CD4-positive, alpha-beta T cell treated with Interleukin-12 subunit alpha and Interleukin-12 subunit beta, for 1 hour (primary cell): ENCODE results near the gene PITPNM3.
"Not testable (repeated sequence)": the region's sequence is repeated elsewhere in the genome, so short reads cannot be mapped to it uniquely, and the experiment has no call there.

Source experiments
- DNase-seq: peaks from one replicate; pipeline ENCODE4 v3.0.0-alpha.2; 2020

Gene PITPNM3

DNA sequence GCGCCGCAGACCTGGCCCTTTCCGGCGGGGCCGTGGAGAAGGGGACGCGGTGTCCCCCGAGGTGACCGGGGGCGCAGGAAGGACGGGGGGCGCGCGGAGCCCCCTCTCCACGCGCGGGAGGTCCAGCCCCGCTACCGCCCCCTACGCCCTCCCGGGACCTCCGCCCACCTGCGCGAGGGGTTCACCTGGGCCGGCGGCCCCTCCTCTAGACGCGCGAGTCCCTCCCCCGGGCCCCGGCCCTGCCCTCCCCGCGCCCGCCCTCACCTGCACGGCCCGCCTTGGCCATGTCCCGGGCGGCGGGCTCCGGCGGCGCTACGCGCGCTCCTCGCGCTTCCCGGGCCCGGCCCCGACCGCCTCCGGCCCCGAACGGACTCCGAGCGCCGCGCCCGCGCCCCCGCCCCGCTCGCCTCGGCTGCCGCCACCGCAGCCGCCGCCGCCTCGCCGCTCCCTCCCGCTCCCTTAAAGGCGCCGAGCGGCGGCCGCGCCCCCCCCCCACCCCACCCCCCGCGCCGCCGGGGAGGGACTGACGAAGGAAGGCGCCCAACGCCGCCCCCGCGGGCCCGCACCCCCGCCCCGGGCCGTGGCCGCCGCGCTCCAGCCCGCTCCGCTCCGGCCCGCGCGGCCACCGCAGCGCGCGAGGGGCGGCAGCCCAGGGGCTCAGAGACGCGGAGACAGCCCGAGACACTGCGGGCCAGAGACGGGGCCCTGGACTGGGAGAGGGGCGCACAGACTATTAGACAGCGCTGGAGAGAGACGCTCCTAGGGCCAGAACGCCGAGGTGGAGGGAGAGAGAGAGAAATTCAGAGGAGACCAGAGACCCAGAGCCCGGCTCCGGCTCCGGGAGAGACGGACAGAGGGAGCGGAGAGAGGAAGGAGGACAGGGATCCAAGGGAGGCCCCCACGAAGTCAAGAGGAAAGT is at the start of gene PITPNM3:
Gene PITPNM3 (minus strand): TSS at position 435 of the 919 bp plus-strand sequence. CDS start 149 bp downstream, at position 286.
- DNase-seq = no peak

DNA sequence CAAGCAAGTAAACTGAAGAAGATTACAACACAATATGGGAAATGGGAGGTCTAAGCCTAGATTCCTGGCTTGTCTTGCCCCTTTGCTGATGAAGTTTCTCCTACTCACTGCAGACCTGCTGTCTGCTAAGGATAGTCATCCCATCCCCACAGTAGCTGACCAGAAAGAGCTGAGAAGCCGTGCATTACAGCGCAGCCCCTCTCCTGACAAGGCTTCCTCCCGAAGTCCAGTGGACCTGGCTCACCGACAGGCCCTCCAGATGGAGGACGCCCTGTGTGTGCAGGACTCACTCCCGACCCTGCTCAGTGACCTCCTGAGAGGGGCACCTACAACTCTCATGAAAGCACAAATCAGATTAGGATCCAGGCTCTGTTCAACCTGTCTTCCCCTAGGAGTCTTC is 48.8 kb upstream of the PITPNM3 start:
- no peak for DNase-seq

- no peak for DNase-seq
These were observed 47.5 kb upstream of the PITPNM3 start for GRCh38 chr17:6603744-6604325.

- no peak for DNase-seq
These were observed 45.8 kb upstream of the PITPNM3 start for GRCh38 chr17:6602141-6602540.

DNA sequence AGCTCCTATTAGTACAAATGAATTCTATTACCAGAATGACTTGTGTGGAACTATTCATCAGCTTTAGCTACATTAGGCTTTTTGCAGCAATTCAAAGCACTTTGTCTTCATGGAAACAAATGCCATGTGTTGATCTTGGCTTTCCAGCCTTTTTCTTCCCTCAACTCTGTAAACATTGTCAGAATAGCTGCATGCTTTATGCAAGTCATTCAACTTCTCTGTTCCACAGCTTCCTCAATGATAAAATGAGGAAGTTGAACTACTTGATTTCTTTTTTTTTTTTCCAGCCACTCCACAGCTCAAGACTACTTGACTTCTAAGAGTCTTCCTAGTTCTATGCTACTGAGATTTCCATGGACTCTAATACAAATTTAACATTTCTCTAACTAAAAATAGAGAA is 43.0 kb upstream of the PITPNM3 start:
- DNase-seq = no peak

- no peak for DNase-seq
These were observed 41.4 kb upstream of the PITPNM3 start for GRCh38 chr17:6597727-6598126.

- DNase-seq = no peak
These were observed 40.6 kb upstream of the PITPNM3 start for GRCh38 chr17:6596941-6597340.

DNA sequence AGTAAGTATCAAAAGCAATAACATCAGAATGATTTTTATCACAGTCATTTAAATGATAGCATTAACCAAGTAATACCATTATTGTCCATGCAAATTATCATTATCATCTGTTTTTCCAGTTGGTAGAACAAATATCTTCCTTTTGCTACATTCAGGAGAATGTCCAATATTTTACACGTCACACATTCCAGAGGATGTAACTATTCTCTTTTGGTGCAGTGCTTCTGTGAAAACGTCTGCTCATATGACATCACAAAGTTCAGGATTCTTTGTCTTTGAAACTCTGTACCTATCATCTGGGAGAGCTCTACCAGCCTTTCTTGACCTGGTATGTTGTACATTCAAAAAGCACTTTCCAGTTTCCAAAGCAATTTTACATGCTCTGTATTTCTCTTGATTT is 40.2 kb upstream of the PITPNM3 start:
- DNase-seq = no peak

DNA sequence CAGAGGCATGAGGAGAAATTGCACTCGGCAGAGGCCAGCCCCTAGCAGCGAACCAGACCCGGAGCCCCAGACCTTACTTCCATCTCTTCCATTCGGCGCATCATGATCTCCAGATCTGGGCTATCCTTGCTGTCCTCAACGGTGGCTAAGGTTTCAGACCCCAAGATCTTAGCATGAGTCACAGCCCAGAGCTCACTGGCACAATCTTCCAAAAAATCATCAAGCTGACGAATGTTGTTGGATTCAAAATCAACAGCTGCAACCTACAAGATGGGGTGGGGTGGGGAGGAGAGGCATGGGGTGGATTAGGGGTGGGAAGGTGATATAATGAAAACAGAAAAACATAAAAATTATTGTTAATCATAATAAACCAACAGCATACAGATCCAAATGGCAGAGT is 39.7 kb upstream of the PITPNM3 start:
- DNase-seq = no peak

- DNase-seq = not testable (repeated sequence)
These were observed 37.0 kb upstream of the PITPNM3 start for GRCh38 chr17:6593371-6593770.

DNA sequence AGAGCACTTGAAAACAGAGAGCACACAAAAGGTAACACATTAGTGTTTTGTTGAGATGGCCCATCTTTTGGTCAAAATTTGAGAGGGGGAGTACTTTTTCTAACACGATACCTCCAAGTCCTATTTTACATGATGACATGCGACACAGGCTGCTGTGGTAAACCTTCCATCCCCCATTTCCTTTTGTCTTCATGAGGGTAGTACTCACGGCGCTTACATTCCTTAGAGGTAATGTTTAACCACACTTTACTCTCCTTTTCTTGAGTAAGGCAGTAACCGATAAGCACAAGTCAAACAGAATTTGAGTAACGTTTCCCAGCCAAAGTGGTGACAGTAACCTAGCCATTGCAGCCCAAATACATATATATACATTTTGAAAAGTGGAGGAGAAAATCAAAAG is 35.8 kb upstream of the PITPNM3 start:
- DNase-seq = no peak

GRCh38 chr17:6591599-6592158 is 35.3 kb upstream of the PITPNM3 start:
- DNase-seq = no peak

- DNase-seq = no peak
These were observed 33.1 kb upstream of the PITPNM3 start for GRCh38 chr17:6589266-6589946.

DNA sequence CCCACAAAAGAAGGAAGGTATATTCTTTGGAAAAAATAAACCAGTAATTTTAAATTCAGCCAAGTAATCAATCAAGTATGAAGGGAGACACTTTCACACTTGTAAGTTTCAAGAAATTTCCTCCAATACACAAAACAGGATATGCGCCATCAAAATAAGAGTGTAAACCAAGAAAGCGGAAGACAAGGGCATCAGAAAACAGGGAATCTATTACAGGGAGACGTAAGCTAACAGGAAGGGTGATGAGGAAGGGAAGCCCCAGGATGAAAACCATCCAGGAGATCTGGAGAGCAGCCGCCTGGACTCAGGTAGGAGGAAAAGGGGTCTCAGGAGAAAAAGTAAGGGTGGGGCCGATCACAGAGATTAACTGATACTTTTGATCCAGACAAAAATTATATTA is 31.8 kb upstream of the PITPNM3 start:
- DNase-seq = no peak

GRCh38 chr17:6587310-6587709 is 31.0 kb upstream of the PITPNM3 start:
- DNase-seq = no peak

- no peak for DNase-seq
These were observed 27.1 kb upstream of the PITPNM3 start for GRCh38 chr17:6583411-6583810.

GRCh38 chr17:6580625-6581024 is 24.3 kb upstream of the PITPNM3 start:
- no peak for DNase-seq

- DNase-seq = no peak
These were observed 22.1 kb upstream of the PITPNM3 start for GRCh38 chr17:6578491-6578890.

GRCh38 chr17:6577686-6578263 is 21.4 kb upstream of the PITPNM3 start:
- DNase-seq = no peak

DNA sequence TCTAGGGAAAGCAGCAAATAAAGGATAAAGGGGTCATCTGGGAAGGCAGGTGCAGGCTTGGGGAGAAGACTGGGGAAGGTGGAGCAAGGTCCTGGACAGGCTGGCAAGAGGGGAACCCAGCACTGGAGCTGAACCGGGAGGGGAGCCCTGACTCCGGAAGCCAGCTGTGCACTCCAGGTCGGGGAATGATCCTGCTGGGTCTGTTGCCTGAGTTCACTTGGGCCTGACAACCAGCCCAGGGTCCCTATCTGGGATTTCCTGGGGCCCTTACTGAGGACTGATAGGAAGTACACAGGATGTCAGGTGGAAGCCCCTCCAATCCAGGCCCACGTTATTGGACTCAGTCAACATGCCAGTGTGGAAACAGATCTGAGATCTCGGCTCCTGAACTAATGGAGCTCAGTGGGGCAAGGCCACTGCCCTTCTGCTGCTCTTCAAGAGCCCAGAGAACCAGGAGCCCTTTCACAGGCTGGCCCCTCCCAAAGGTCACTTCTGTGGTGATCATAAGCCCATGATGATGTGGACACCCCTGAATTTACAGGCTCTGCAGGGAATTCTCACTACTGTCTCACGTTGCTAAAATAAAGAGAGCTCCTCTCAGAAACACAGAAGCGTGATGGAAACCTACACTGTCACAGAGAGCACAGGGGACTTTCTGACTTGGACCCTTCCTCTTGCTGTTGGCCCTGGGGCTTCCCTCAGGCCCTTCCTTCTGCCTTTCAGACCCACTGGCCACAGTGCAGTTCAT is 19.9 kb upstream of the PITPNM3 start:
- DNase-seq = no peak

- no peak for DNase-seq
These were observed 19.2 kb upstream of the PITPNM3 start for GRCh38 chr17:6575596-6575988.
